Astrocyte (in vitro differentiated cells and primary cell): ENCODE measurements around the gene RMND1. TPM values are rescaled to one million over a fixed set of nuclear protein-coding genes. Genes with fewer than 3 reads are reported as not detected.

ENCODE experiments used
- DNase-seq: peaks from one replicate; pipeline ENCODE4 v3.0.0-alpha.2; 2010; ENCODE audit warnings: low read depth
- FAIRE-seq: peaks from 2 replicates; lab custom pipeline; 2011; peaks lifted over from hg19 to GRCh38; lab: Jason Lieb, UNC
- H2AFZ ChIP-seq: 2 replicates; pipeline ENCODE4 v1.6.0; 2012; ENCODE audit warnings: low read depth, low read length, inconsistent platforms
- H3K27ac ChIP-seq: 2 replicates; pipeline ENCODE4 v1.5.1; 2011; ENCODE audit warnings: low read depth, low read length, inconsistent platforms
- H3K27me3 ChIP-seq: 2 replicates; pipeline ENCODE4 v1.6.0; 2011; ENCODE audit warnings: low read length, inconsistent platforms; ENCODE audit not compliant: insufficient read depth
- H3K36me3 ChIP-seq: 2 replicates; pipeline ENCODE4 v1.5.1; 2011; ENCODE audit warnings: low read length, inconsistent platforms; ENCODE audit not compliant: insufficient read depth
- H3K4me1 ChIP-seq: 2 replicates; pipeline ENCODE4 v1.5.1; 2011; ENCODE audit warnings: low read length, inconsistent platforms; ENCODE audit not compliant: insufficient read depth
- H3K4me2 ChIP-seq: 2 replicates; pipeline ENCODE4 v1.6.0; 2012; ENCODE audit warnings: low read length, inconsistent platforms
- H3K4me3 ChIP-seq: 2 replicates; pipeline ENCODE4 v1.5.1; 2011; ENCODE audit warnings: low read depth, mild to moderate bottlenecking, low read length, inconsistent platforms; ENCODE audit not compliant: insufficient read depth
- H3K79me2 ChIP-seq: 2 replicates; pipeline ENCODE4 v1.6.0; 2012; ENCODE audit warnings: mild to moderate bottlenecking, low read length, inconsistent platforms; ENCODE audit not compliant: insufficient read depth
- H3K9ac ChIP-seq: 2 replicates; pipeline ENCODE4 v1.6.0; 2012; ENCODE audit warnings: mild to moderate bottlenecking, low read length, inconsistent platforms
- H3K9me3 ChIP-seq: 2 replicates; pipeline ENCODE4 v1.5.1; 2012; ENCODE audit warnings: low read depth, mild to moderate bottlenecking, low read length, inconsistent platforms; ENCODE audit not compliant: insufficient read depth
- H4K20me1 ChIP-seq: 2 replicates; pipeline ENCODE4 v1.6.0; 2012; ENCODE audit warnings: low read length, inconsistent platforms; ENCODE audit not compliant: insufficient read depth
- H3K27ac Mint-ChIP-seq: one replicate; pipeline ENCODE4 v1.8.0; 2021; ENCODE audit warnings: mild to moderate bottlenecking, mixed read lengths; ENCODE audit not compliant: unreplicated experiment
- H3K27me3 Mint-ChIP-seq: one replicate; pipeline ENCODE4 v1.8.0; 2021; ENCODE audit warnings: low read depth, mixed read lengths; ENCODE audit not compliant: unreplicated experiment
- H3K36me3 Mint-ChIP-seq: one replicate; pipeline ENCODE4 v1.8.0; 2021; ENCODE audit warnings: low read depth, mixed read lengths; ENCODE audit not compliant: unreplicated experiment
- H3K4me1 Mint-ChIP-seq: one replicate; pipeline ENCODE4 v1.8.0; 2021; ENCODE audit warnings: low read depth, mixed read lengths; ENCODE audit not compliant: unreplicated experiment
- H3K4me3 Mint-ChIP-seq: one replicate; pipeline ENCODE4 v1.8.0; 2021; ENCODE audit warnings: mild to moderate bottlenecking, moderate library complexity, mixed read lengths; ENCODE audit not compliant: unreplicated experiment
- H3K9me3 Mint-ChIP-seq: one replicate; pipeline ENCODE4 v1.8.0; 2021; ENCODE audit warnings: mild to moderate bottlenecking, mixed read lengths; ENCODE audit not compliant: unreplicated experiment
- CTCF ChIP-seq: IDR thresholded peaks from 2 replicates; pipeline ENCODE4 v1.5.1; 2011; ENCODE audit warnings: low read depth, mild to moderate bottlenecking, inconsistent platforms, low read length, moderate library complexity; ENCODE audit not compliant: insufficient read depth
- EZH2 ChIP-seq: IDR thresholded peaks from 2 replicates; pipeline ENCODE4 v1.6.1; 2012; ENCODE audit warnings: mild to moderate bottlenecking, low read length, inconsistent platforms; ENCODE audit not compliant: insufficient read depth
- total RNA-seq: library from RNA; stranded (reverse); gene quantifications from 2 replicates; pipeline ENCODE4 v1.2.1, GENCODE V29; 2021

Gene RMND1
- total RNA-seq, 1 donor from 2014 or later = 25.9 TPM

- peak overlapping the region; percentile 81 for H3K4me3 Mint-ChIP-seq
- no peak for TF ChIP-seq CTCF
- TF ChIP-seq EZH2 = no peak
- H3K27me3 Mint-ChIP-seq = peaks cover 36% of the 10 kb centered on the region
- H3K27ac Mint-ChIP-seq = no peak overlapping the region
- Histone ChIP-seq H3K4me2 (peak overlapping the region; percentile 98), H3K4me1 (peaks cover 10% of the 10 kb centered on the region), H2AFZ (peak overlapping the region; percentile 94), H3K27ac (no peak overlapping the region), H3K36me3 (no peaks in the 10 kb centered on the region), H3K9ac (peak overlapping the region; percentile 78), H3K4me3 (peak overlapping the region; percentile 73), H4K20me1 (no peaks in the 10 kb centered on the region), H3K27me3 (no peaks in the 10 kb centered on the region), H3K79me2 (no peaks in the 10 kb centered on the region), H3K9me3 (no peaks in the 10 kb centered on the region)
- no peaks in the 10 kb centered on the region for H3K36me3 Mint-ChIP-seq
- no peaks in the 10 kb centered on the region for H3K9me3 Mint-ChIP-seq
- DNase-seq = peak; percentile 30
- peaks cover 2% of the 10 kb centered on the region for H3K4me1 Mint-ChIP-seq
- no peak for FAIRE-seq
Measured at GRCh38 chr6:151494936-151495320, 43.0 kb upstream of the RMND1 start.

- H3K9me3 ChIP-seq = no peaks in the 10 kb centered on the region
- no peaks in the 10 kb centered on the region for H4K20me1 ChIP-seq
- H3K9ac ChIP-seq = peak overlapping the region; percentile 78
- H3K27me3 ChIP-seq = no peaks in the 10 kb centered on the region
- H3K27ac ChIP-seq = no peak overlapping the region
- Mint-ChIP-seq H3K9me3 (no peaks in the 10 kb centered on the region), H3K4me1 (peaks cover 2% of the 10 kb centered on the region), H3K27ac (no peak overlapping the region), H3K4me3 (peak overlapping the region; percentile 81), H3K27me3 (peaks cover 36% of the 10 kb centered on the region), H3K36me3 (no peaks in the 10 kb centered on the region)
- H3K4me1 ChIP-seq = peaks cover 10% of the 10 kb centered on the region
- H2AFZ ChIP-seq = peak overlapping the region; percentile 94
- peak overlapping the region; percentile 73 for H3K4me3 ChIP-seq
- FAIRE-seq = no peak
- DNase-seq = peak; percentile 48
- TF ChIP-seq CTCF = no peak
- no peak for TF ChIP-seq EZH2
- no peaks in the 10 kb centered on the region for H3K36me3 ChIP-seq
- H3K4me2 ChIP-seq = peak overlapping the region; percentile 98
- H3K79me2 ChIP-seq = no peaks in the 10 kb centered on the region
Measured at GRCh38 chr6:151494235-151494935, 42.5 kb upstream of the RMND1 start.

GRCh38 chr6:151493804-151494234 lies 41.9 kb upstream of the RMND1 start, which contains the start of gene CCDC170:
TSS of gene CCDC170 (plus strand) at chr6:151494017. CDS start at chr6:151494129, 112 bp downstream.
- H3K27me3 ChIP-seq = no peaks in the 10 kb centered on the region
- TF ChIP-seq EZH2 (no peak), CTCF (no peak)
- H3K9ac ChIP-seq = peak within 1 kb of the TSS; percentile 78
- no peaks in the 10 kb centered on the region for H3K36me3 ChIP-seq
- peak within 1 kb of the TSS; percentile 94 for H2AFZ ChIP-seq
- Mint-ChIP-seq H3K27ac (no peak within 1 kb of the TSS), H3K4me3 (peak within 1 kb of the TSS; percentile 84), H3K9me3 (no peaks in the 10 kb centered on the region), H3K36me3 (no peaks in the 10 kb centered on the region), H3K27me3 (peaks cover 36% of the 10 kb centered on the region), H3K4me1 (peaks cover 2% of the 10 kb centered on the region)
- no peaks in the 10 kb centered on the region for H3K79me2 ChIP-seq
- H4K20me1 ChIP-seq = no peaks in the 10 kb centered on the region
- peak within 1 kb of the TSS; percentile 73 for H3K4me3 ChIP-seq
- no peak within 1 kb of the TSS for H3K27ac ChIP-seq
- H3K9me3 ChIP-seq = no peaks in the 10 kb centered on the region
- DNase-seq (no peak), FAIRE-seq (no peak)
- H3K4me1 ChIP-seq = peaks cover 10% of the 10 kb centered on the region
- H3K4me2 ChIP-seq = peak within 1 kb of the TSS; percentile 98
